Vagina (tissue), 2 donors: Measurements from ENCODE around the gene HEPN1.

Experiments used
- POLR2AphosphoS5 ChIP-seq, 2 donors: sonication (generic); formaldehyde crosslinking; IDR thresholded peaks; one replicate each; pipeline ENCODE4 v1.9.0; 2017; ENCODE audit warnings: antibody characterized with exemption in 2 of 2, mild to moderate bottlenecking in 2 of 2, low read depth in 1 of 2; ENCODE audit not compliant: insufficient read depth in 1 of 2
- TF ChIP-seq, protein P1 (sequence below), 3 experiments: fragments of 450-650 bp in 2 of 3; fragments of 200-600 bp in 1 of 3; sonication (generic) in 1 of 3; IDR thresholded peaks; one replicate each; pipeline ENCODE4 v1.5.1; 2017 to 2019; ENCODE audit warnings: antibody characterized with exemption in 3 of 3, mild to moderate bottlenecking in 2 of 3, moderate library complexity in 2 of 3

DNA sequence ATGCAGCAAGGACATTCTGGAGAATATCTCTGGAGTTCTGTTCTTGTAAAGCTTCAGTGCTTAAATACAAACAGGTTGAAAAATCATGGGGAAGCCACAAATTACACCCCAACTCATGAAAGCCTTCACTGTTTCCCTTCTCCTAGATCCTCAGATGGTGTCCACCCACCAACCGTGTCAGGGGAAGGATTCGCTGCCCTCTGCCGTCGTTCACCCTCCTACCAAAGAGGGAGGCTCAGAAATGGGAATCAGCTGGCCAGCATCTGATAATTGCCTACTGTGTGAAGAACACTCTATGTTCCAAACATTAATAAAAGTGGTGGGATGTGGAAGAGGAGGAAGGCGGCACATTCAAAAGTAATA is 24.2 kb downstream of the HEPN1 start:
- TF ChIP-seq, protein P1, sequence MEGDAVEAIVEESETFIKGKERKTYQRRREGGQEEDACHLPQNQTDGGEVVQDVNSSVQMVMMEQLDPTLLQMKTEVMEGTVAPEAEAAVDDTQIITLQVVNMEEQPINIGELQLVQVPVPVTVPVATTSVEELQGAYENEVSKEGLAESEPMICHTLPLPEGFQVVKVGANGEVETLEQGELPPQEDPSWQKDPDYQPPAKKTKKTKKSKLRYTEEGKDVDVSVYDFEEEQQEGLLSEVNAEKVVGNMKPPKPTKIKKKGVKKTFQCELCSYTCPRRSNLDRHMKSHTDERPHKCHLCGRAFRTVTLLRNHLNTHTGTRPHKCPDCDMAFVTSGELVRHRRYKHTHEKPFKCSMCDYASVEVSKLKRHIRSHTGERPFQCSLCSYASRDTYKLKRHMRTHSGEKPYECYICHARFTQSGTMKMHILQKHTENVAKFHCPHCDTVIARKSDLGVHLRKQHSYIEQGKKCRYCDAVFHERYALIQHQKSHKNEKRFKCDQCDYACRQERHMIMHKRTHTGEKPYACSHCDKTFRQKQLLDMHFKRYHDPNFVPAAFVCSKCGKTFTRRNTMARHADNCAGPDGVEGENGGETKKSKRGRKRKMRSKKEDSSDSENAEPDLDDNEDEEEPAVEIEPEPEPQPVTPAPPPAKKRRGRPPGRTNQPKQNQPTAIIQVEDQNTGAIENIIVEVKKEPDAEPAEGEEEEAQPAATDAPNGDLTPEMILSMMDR (IDR thresholded peaks at IDR 0.05), result no peak
- TF ChIP-seq POLR2AphosphoS5 (IDR thresholded peaks at IDR 0.05; ENCODE audit: insufficient read depth in 1 of 2, low read depth in 1 of 2), result no peak
